ENCODE results near the gene HOXC11. TPM values are rescaled to one million over a fixed set of nuclear protein-coding genes. Genes with fewer than 3 reads are reported as not detected.

The HOXC11 gene
- total RNA-seq, 4 donors from 2014 or later, result 4.9 to 10.7 (median 6.2) TPM

GRCh38 chr12:53972152-53972702, 699 bp upstream of the HOXC11 start:
- DNase-seq (ENCODE audit: low spot score in 2 of 2), result peak in 1 of 2 donors; percentile 88
- WGBS, 2 donors, result 28 to 32% methylated on average over 9 of the region's 9 CpGs
- intact Hi-C loops (cut with DNase I; ENCODE audit: low total_unique reads), result no loop called here
- H3K4me3 ChIP-seq (ENCODE audit: low read depth, poor library complexity, severe bottlenecking), result no peak overlapping the region
- TF ChIP-seq CTCF (IDR thresholded peaks at IDR 0.05), result no peak
- TF ChIP-seq POLR2A (IDR thresholded peaks at IDR 0.05), result no peak

- H3K4me3 ChIP-seq (ENCODE audit: low read depth, poor library complexity, severe bottlenecking), result peak overlapping the region; percentile 35
- WGBS, 2 donors, result 1% methylated on average over 65 to 70 of the region's 71 CpGs
- peak in 1 of 2 donors; percentile 92 for DNase-seq (ENCODE audit: low spot score in 2 of 2)
- intact Hi-C loops (cut with DNase I; ENCODE audit: low total_unique reads), result no loop called here
- TF ChIP-seq POLR2A (IDR thresholded peaks at IDR 0.05) (no peak), CTCF (IDR thresholded peaks at IDR 0.05) (no peak)
These were observed 513 bp downstream of the HOXC11 start for GRCh38 chr12:53973236-53974042.

- no peak for TF ChIP-seq CTCF (IDR thresholded peaks at IDR 0.05)
- no peak for TF ChIP-seq POLR2A (IDR thresholded peaks at IDR 0.05)
- peak within 1 kb of the TSS; percentile 35 for H3K4me3 ChIP-seq (ENCODE audit: low read depth, poor library complexity, severe bottlenecking)
- intact Hi-C loops (cut with DNase I; ENCODE audit: low total_unique reads), result no loop called here
- 0 to 1% methylated on average over 29 to 55 of the region's 63 CpGs for WGBS, 2 donors
- peak in 1 of 2 donors; percentile 95 for DNase-seq (ENCODE audit: low spot score in 2 of 2)
These were observed 1.4 kb downstream of the HOXC11 start, which contains the start of gene HOTAIR for GRCh38 chr12:53974084-53975063. Gene HOTAIR, minus strand, starts transcription at chr12:53974954.

GRCh38 chr12:53975064-53975471, 2.1 kb downstream of the HOXC11 start:
- DNase-seq (ENCODE audit: low spot score in 2 of 2), result no peak
- intact Hi-C loops (cut with DNase I; ENCODE audit: low total_unique reads), result no loop called here
- peak overlapping the region; percentile 35 for H3K4me3 ChIP-seq (ENCODE audit: low read depth, poor library complexity, severe bottlenecking)
- WGBS, 2 donors, result 2 to 6% methylated on average over 25 of the region's 25 CpGs
- TF ChIP-seq POLR2A (IDR thresholded peaks at IDR 0.05) (no peak), CTCF (IDR thresholded peaks at IDR 0.05) (no peak)

GRCh38 chr12:53975479-53976152, 2.7 kb downstream of the HOXC11 start:
- TF ChIP-seq CTCF (IDR thresholded peaks at IDR 0.05) (no peak), POLR2A (IDR thresholded peaks at IDR 0.05) (no peak)
- no peak for DNase-seq (ENCODE audit: low spot score in 2 of 2)
- no peak overlapping the region for H3K4me3 ChIP-seq (ENCODE audit: low read depth, poor library complexity, severe bottlenecking)
- 32 to 37% methylated on average over 31 of the region's 31 CpGs for WGBS, 2 donors
- intact Hi-C loops (cut with DNase I; ENCODE audit: low total_unique reads), result no loop called here
